PFSK-1 (cell line): Measurements from ENCODE around the gene TTBK2.

ENCODE experiments used
- FOXP2 ChIP-seq: optimal IDR thresholded peaks from 2 replicates; pipeline ENCODE3; 2011; ENCODE audit warnings: borderline replicate concordance, control low read depth, inconsistent platforms; ENCODE audit not compliant: insufficient read depth; ENCODE audit errors: extremely low read length, extremely low read depth
- POLR2AphosphoS5 ChIP-seq: IDR thresholded peaks from 2 replicates; pipeline ENCODE4 v1.6.1; 2012; ENCODE audit warnings: low read depth, mild to moderate bottlenecking, control low read depth, low read length, moderate library complexity
- SIN3A ChIP-seq: IDR thresholded peaks from 2 replicates; pipeline ENCODE4 v1.6.1; 2012; ENCODE audit warnings: mild to moderate bottlenecking, low read length, moderate library complexity, borderline replicate concordance; ENCODE audit not compliant: insufficient read depth
- TF ChIP-seq, protein P1 (sequence below), 2 experiments: IDR thresholded peaks; 2 replicates each; pipeline versions ENCODE4 v1.6.1 to v1.8.0; 2011 to 2012; ENCODE audit warnings: low read depth in 2 of 2, low read length in 2 of 2, control low read depth in 1 of 2, inconsistent platforms in 1 of 2, mild to moderate bottlenecking in 1 of 2, moderate library complexity in 1 of 2; ENCODE audit not compliant: insufficient read depth in 1 of 2

DNA sequence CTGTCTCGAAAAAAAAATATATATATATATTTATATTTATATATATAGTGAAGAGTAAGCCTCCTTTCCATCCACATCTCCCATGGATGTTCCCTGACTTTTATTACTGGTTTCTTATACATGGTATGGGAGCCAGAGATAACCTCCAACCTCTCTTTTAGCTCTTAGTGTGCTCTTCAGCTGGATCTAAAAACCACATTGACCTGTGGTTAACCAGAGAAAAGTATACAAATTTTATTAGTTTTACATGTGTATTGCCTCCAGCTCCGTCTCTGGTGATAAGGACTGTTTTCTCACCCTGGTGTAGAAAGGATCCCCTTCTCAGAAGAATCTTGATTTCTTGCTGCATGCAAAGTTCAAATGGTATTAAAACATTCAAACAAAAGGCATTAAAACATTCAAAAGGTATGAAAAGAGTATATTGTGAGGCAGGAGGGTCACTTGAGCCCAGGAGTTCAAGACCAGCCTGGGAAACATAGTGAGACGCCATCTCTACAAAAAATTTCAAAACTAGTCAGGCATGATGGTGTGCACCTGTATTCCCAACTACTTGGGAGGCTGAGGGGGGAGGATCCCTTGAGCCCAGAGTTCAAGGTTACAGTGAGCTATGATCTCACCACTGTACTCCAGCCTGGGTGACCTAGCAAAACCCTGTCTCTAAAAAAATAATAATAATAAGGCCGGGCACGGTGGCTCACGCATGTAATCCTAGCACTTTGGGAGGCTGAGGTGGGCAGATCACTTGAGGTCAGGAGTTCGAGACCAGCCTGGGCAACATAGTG, 13.5 kb upstream of the TTBK2 start:
- TF ChIP-seq, protein P1, sequence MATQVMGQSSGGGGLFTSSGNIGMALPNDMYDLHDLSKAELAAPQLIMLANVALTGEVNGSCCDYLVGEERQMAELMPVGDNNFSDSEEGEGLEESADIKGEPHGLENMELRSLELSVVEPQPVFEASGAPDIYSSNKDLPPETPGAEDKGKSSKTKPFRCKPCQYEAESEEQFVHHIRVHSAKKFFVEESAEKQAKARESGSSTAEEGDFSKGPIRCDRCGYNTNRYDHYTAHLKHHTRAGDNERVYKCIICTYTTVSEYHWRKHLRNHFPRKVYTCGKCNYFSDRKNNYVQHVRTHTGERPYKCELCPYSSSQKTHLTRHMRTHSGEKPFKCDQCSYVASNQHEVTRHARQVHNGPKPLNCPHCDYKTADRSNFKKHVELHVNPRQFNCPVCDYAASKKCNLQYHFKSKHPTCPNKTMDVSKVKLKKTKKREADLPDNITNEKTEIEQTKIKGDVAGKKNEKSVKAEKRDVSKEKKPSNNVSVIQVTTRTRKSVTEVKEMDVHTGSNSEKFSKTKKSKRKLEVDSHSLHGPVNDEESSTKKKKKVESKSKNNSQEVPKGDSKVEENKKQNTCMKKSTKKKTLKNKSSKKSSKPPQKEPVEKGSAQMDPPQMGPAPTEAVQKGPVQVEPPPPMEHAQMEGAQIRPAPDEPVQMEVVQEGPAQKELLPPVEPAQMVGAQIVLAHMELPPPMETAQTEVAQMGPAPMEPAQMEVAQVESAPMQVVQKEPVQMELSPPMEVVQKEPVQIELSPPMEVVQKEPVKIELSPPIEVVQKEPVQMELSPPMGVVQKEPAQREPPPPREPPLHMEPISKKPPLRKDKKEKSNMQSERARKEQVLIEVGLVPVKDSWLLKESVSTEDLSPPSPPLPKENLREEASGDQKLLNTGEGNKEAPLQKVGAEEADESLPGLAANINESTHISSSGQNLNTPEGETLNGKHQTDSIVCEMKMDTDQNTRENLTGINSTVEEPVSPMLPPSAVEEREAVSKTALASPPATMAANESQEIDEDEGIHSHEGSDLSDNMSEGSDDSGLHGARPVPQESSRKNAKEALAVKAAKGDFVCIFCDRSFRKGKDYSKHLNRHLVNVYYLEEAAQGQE (IDR thresholded peaks at IDR 0.05; ENCODE audit: insufficient read depth in 1 of 2, low read depth in 2 of 2, low read length in 2 of 2), result no peak
- no peak for TF ChIP-seq SIN3A
- no peak for TF ChIP-seq FOXP2
- no peak for TF ChIP-seq POLR2AphosphoS5
